ENCODE results near the gene NKAP.

NKAP gene

GRCh38 chrX:119871245-119871598 is 72.3 kb downstream of the NKAP start:
- TF ChIP-seq CTCF (IDR thresholded peaks at IDR 0.05; ENCODE audit: low read depth, low read length): no peak
- H3K4me3 ChIP-seq (ENCODE audit: low read depth, low read length): peak overlapping the region; percentile 77
